GM10248 (cell line): ENCODE results near the gene ERV3-1.
"Not testable (repeated sequence)": the region's sequence is repeated elsewhere in the genome, so short reads cannot be mapped to it uniquely, and the experiment has no call there.

Experiments
- CTCF ChIA-PET: fragments of 300-600 bp; sonication (Branson Sonifier 250); formaldehyde crosslinking; extraction: SDS; loops from one replicate; lab custom pipeline; 2021; ENCODE audit warnings: antibody characterized with exemption; lab: Yijun Ruan, JAX
- POLR2A ChIA-PET: fragments of 350-650 bp; sonication (Branson Sonifier 250); formaldehyde crosslinking; extraction: SDS; loops from one replicate; lab custom pipeline; 2020; ENCODE audit warnings: antibody characterized with exemption; lab: Yijun Ruan, JAX
- DNase-seq: peaks from one replicate; pipeline ENCODE4 v3.0.0; 2012; ENCODE audit errors: extremely low spot score
- TF ChIP-seq, protein P1 (sequence below): IDR thresholded peaks from 2 replicates; pipeline ENCODE4 v1.5.1; 2012; ENCODE audit warnings: mild to moderate bottlenecking, low read depth; ENCODE audit errors: extremely low read depth, missing control alignments, control extremely low read depth

Gene ERV3-1

DNA sequence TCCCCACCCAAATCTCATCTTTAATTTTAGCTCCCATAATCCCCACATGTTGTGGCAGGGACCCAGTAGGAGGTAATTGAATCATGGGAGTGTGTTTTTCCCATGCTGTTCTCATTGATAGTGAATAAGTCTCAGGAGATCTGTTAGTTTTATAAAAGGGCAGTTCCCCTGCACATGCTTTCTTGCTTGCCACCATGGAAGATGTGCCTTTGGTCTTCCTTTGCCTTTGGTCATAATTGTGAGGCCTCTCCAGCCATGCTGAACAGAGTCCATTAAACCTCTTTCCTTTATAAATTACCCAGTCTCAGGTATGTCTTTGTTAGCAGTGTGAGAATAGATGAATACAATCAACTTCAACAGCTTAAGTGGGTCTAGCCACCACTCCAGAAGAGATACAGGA lies 18.5 kb upstream of the ERV3-1 start:
- CTCF ChIA-PET, POLR2A ChIA-PET, DNase-seq: not testable (repeated sequence)

DNA sequence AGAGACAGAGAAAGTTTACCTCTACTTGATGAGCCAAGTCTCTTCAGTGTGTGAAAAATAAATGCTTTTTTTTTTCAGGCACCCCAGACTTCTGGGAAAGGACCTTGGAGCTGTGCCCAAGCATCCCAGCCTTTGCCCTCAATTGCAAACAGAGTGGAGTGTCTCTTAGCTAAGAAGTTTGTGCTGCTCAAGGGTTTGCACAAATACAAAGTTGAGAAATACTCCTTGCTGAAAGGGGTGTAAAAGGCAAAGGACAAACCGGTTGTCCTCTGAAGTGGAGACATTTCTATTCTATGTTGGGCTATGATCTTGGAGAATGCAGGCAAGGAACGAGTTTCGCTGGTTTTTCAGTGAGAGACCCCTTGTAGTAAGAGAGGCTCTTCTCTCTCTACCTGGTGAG lies 14.5 kb upstream of the ERV3-1 start:
- CTCF ChIA-PET, DNase-seq, POLR2A ChIA-PET: not testable (repeated sequence)

DNA sequence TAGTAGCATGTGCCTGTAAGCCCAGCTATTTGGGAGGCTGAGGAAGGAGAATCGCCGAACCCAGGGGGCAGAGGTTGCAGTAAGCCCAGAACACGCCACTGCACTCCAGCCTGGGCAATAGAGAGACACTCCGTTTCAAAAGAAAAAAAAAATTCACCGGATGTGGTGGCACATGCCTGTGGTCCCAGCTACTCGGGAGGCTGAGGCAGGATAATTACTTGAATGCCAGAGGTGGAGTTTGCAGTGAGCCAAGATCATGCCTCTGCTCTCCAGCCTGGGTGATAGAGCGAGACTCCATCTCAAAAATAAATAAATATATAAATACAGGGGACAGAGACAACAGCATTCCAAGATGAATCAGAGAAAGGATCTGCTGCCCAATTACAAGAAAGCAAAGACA lies 3.4 kb upstream of the ERV3-1 start:
- POLR2A ChIA-PET, CTCF ChIA-PET, DNase-seq: not testable (repeated sequence)

DNA sequence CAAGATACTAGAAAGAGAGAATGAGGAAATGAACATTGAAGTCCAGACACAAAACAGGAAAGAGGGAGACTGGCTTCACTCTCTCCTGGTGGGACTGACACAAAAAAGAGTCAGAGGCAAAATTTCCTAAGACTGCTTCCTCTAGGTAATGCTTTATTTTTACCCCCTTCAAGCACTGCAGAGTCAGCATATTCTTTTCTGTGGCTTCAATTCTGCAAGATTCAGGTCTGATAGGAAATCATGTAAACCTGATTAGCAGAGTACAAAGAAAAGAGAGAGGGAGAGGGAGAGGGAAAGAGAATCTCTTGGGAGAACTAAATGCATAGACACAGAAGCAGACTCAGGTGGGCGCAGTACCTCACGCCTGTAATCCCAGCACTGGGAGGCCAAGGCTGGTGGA lies 2.9 kb upstream of the ERV3-1 start:
- POLR2A ChIA-PET, DNase-seq, CTCF ChIA-PET: not testable (repeated sequence)

DNA sequence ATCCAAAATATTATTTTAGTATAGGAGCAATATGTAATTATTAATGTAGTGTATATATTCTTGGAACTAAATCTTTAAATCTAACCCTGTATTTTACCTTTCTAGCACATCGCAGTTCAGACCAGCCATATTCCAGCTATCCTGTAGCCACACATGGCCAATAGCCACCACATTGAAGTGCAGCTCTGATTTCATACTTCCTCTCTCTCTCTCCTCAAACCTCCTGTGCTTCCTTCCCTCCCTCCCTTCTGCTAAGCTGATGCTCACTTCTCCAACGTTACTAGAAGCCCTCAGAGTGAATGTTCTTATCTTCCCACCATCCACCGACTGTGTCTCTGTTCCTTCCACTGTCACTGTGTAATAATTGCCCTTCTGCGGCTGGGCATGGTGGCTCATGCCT lies 549 bp upstream of the ERV3-1 start:
- ChIA-PET POLR2A (interaction anchor here (0.5 to 1.2 kb wide), 4 partner anchors 31 to 445 kb away, joined by 3 to 4 read pairs (median 4); partner anchors contain the start of gene ZNF92), CTCF (interaction anchor here (1.2 to 1.5 kb wide), 2 partner anchors 12 to 213 kb away, joined by 3 to 4 read pairs; partner anchors contain the start of gene ZNF138)
- DNase-seq: not testable (repeated sequence)

DNA sequence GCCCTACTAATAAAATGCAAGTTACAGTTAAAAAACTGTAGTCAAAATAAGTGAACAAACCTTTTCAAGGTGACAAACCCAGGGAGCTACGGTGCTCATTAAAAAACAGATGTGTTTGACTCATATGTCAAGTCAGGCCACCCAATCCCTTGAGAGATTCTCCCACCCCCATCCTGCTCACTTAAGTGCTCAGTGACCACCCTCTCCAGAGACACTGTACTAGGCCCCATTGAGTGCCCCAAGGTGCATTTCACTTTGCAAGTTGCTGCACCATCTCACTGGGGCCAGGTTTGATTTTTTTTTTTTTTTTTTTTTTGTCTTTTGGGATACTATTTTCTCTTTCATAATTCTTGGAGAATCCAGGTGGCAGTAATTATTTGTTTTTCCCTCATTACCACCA lies 1.9 kb downstream of the ERV3-1 start:
- TF ChIP-seq, protein P1, sequence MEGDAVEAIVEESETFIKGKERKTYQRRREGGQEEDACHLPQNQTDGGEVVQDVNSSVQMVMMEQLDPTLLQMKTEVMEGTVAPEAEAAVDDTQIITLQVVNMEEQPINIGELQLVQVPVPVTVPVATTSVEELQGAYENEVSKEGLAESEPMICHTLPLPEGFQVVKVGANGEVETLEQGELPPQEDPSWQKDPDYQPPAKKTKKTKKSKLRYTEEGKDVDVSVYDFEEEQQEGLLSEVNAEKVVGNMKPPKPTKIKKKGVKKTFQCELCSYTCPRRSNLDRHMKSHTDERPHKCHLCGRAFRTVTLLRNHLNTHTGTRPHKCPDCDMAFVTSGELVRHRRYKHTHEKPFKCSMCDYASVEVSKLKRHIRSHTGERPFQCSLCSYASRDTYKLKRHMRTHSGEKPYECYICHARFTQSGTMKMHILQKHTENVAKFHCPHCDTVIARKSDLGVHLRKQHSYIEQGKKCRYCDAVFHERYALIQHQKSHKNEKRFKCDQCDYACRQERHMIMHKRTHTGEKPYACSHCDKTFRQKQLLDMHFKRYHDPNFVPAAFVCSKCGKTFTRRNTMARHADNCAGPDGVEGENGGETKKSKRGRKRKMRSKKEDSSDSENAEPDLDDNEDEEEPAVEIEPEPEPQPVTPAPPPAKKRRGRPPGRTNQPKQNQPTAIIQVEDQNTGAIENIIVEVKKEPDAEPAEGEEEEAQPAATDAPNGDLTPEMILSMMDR: no peak
- DNase-seq: no peak
- CTCF ChIA-PET: no interaction called here
- POLR2A ChIA-PET: no interaction called here

GRCh38 chr7:65002972-65003585 lies 3.4 kb downstream of the ERV3-1 start:
- TF ChIP-seq, protein P1: no peak
- DNase-seq: no peak
- CTCF ChIA-PET: interaction anchor here (1.2 to 1.4 kb wide), 2 partner anchors 9 to 52 kb away, joined by 4 read pairs; no protein-coding TSS in a partner anchor
- POLR2A ChIA-PET: no interaction called here

DNA sequence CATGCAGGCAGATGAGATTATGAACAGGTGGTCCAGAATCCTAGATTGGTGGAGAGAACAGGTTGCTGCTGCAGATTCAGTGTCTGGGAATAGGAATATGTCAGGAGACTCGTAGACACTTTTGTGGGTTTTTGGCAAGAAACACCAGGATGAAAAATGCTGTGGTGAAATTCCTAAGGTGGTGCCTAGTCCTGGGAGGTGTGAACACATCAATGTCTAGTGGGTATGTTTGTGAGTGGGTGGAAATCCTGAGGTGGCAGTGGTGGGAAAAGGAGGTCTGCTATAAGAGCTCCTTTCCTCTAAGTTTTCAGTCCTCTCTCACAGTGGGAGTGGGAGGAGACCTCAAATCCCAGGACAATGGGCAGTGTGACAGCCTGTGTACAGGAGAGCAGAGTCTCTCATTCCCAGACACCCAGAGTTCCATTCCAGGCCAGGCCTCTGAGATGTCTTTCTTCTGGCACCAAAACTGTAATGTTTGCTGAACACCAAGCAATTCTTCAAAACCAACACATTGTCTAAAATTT lies 5.1 kb downstream of the ERV3-1 start:
- POLR2A ChIA-PET: interaction anchor here (0.6 kb wide), 1 partner anchor 37 kb away, joined by 5 read pairs; no protein-coding TSS in a partner anchor
- CTCF ChIA-PET: no interaction called here
- no peak for DNase-seq
- TF ChIP-seq, protein P1: no peak

DNA sequence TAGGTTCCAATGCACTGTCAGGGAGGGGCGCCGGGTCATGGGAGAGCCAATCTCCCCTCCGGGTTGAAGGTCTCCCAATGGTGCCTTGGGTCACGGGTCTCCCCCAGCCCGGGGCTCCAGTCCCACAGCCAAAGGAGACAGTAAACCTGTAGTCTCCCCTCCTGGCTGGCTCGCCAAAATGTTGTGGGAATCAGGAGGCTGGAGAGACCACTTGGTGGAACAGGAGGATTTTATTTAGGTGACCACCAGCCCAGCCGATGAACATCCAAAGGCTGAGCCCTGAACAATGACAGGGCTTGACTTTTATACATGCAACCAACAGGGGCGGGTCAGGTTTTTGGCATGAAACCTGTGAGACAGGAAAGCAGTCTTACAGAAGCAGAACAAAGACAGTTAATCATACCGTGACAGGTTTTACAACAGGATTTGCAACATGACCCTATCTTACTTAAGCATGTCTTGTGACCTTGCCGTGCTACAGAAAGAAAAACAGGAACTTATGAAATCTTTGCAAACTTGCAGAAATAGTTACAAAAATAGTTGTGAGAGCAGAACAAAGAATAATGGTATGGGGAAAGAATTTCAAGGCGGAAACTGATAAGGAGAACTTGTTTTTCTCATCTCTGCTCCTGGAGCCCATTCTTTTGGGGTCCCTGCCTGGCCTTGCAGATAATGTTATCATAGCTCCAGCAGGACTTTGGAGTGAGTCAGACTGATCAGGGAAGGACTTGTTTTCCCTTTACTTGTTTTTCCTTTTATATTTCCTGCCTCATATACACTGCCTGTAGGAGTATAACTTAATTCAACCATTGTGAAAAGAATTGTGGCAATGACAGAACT lies 7.1 kb downstream of the ERV3-1 start:
- no peak for DNase-seq
- TF ChIP-seq, protein P1: no peak
- ChIA-PET CTCF (no interaction called here), POLR2A (no interaction called here)
